Endothelial cell (in vitro differentiated cells): ENCODE data around the gene KTN1. TPM values are rescaled to one million over a fixed set of nuclear protein-coding genes. Genes with fewer than 3 reads are reported as not detected.

Experiments used
- DNase-seq: peaks from one replicate; pipeline ENCODE4 v3.0.0; 2021; ENCODE audit warnings: low spot score
- H3K27ac Mint-ChIP-seq: one replicate; pipeline ENCODE4 v1.8.0; 2021; ENCODE audit warnings: mixed read lengths, inconsistent platforms; ENCODE audit not compliant: unreplicated experiment
- H3K27me3 Mint-ChIP-seq: one replicate; pipeline ENCODE4 v1.8.0; 2021; ENCODE audit warnings: mild to moderate bottlenecking, moderate library complexity, mixed read lengths, inconsistent platforms; ENCODE audit not compliant: unreplicated experiment
- H3K36me3 Mint-ChIP-seq: one replicate; pipeline ENCODE4 v1.8.0; 2021; ENCODE audit warnings: mild to moderate bottlenecking, low read depth, mixed read lengths, inconsistent platforms; ENCODE audit not compliant: unreplicated experiment
- H3K4me1 Mint-ChIP-seq: one replicate; pipeline ENCODE4 v1.8.0; 2021; ENCODE audit warnings: mild to moderate bottlenecking, mixed read lengths, inconsistent platforms; ENCODE audit not compliant: unreplicated experiment
- H3K4me3 Mint-ChIP-seq: one replicate; pipeline ENCODE4 v1.8.0; 2021; ENCODE audit warnings: mild to moderate bottlenecking, mixed read lengths, inconsistent platforms; ENCODE audit not compliant: unreplicated experiment
- H3K9me3 Mint-ChIP-seq: one replicate; pipeline ENCODE4 v1.8.0; 2021; ENCODE audit warnings: mixed read lengths, inconsistent platforms; ENCODE audit not compliant: unreplicated experiment
- total RNA-seq: library from RNA; stranded (reverse); fragmentation: NEBNext Ultra II Directional; extraction: Animal tissue kit (Norgen Biotek cat#: 25700); gene quantifications from one replicate; pipeline ENCODE4 v1.2.1, GENCODE V29; 2021; ENCODE audit not compliant: unreplicated experiment
- TF ChIP-seq, protein P1 (sequence below): fragments of 200-600 bp; sonication (generic); IDR thresholded peaks from one replicate; pipeline ENCODE4 v1.5.0; 2021; ENCODE audit warnings: antibody characterized with exemption; ENCODE audit not compliant: unreplicated experiment

KTN1 gene
- total RNA-seq, 1 donor from 2014 or later, result 220 TPM

DNA sequence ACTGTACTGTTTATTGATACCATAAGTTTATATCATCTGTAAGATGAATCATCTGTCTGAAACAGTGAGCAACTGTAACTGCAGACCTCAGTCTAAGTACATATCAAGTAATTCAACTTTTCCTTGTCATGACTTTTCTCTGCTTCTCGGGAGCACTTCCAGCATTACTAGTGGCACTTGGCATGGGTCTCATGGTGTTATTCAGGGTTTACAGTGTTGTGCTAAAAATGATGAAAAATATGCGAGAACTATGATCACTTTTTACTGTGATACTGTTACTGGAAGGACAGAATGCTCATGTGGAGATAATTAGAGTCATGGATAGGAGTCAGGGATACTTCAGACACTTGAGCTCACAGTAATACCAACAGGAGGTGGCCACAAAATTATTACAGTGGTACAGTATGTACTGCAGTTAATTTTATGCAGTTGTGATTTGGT is 8.3 kb downstream of the KTN1 start:
- TF ChIP-seq, protein P1, sequence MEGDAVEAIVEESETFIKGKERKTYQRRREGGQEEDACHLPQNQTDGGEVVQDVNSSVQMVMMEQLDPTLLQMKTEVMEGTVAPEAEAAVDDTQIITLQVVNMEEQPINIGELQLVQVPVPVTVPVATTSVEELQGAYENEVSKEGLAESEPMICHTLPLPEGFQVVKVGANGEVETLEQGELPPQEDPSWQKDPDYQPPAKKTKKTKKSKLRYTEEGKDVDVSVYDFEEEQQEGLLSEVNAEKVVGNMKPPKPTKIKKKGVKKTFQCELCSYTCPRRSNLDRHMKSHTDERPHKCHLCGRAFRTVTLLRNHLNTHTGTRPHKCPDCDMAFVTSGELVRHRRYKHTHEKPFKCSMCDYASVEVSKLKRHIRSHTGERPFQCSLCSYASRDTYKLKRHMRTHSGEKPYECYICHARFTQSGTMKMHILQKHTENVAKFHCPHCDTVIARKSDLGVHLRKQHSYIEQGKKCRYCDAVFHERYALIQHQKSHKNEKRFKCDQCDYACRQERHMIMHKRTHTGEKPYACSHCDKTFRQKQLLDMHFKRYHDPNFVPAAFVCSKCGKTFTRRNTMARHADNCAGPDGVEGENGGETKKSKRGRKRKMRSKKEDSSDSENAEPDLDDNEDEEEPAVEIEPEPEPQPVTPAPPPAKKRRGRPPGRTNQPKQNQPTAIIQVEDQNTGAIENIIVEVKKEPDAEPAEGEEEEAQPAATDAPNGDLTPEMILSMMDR, result no peak
- no peak for DNase-seq
- Mint-ChIP-seq H3K4me1 (peaks cover 12% of the 10 kb centered on the region), H3K27ac (no peak overlapping the region), H3K4me3 (no peak overlapping the region), H3K36me3 (no peaks in the 10 kb centered on the region), H3K9me3 (no peaks in the 10 kb centered on the region), H3K27me3 (no peaks in the 10 kb centered on the region)

DNA sequence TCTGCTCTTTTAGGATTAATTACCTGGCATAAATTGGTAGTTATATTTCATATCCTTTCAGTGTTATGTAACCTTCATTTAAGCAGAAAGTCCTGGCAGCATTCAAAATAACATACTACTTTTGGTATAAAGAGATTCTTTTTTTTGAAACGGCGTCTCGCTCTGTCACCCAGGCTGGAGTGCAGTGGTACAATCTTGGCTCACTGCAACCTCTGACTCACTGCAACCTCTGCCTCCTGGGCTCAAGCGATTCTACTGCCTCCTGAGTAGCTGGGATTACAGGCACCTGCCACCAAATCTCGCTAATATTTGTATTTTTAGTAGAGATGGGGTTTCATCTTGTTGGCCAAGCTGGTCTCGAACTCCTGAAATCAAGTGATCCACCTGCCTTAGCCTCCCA is 9.2 kb downstream of the KTN1 start:
- TF ChIP-seq, protein P1, result no peak
- Mint-ChIP-seq H3K36me3 (no peaks in the 10 kb centered on the region), H3K4me3 (no peak overlapping the region), H3K9me3 (no peaks in the 10 kb centered on the region), H3K27me3 (no peaks in the 10 kb centered on the region), H3K4me1 (peaks cover 17% of the 10 kb centered on the region), H3K27ac (no peak overlapping the region)
- no peak for DNase-seq

DNA sequence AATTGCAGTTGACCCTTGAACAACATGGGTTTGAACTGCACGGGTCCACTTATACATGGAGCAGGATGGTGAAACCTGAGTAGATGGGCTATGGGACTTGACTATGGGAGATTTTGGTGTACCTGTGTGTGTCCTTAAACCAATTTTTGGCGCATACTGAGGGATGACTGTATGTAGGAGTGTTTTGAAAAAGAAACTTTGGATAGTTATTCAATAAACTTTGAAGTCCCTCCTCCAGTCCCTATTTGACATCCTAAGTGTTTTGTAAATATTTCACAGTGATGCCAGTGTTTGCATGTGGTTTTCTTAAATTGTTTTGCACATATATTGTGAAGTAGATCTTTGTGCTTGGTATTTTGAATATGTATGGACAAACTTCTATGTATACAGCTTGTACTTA is 12.4 kb downstream of the KTN1 start:
- Mint-ChIP-seq H3K4me1 (peaks cover 17% of the 10 kb centered on the region), H3K27ac (peak overlapping the region; percentile 16), H3K9me3 (no peaks in the 10 kb centered on the region), H3K36me3 (no peaks in the 10 kb centered on the region), H3K4me3 (no peak overlapping the region), H3K27me3 (no peaks in the 10 kb centered on the region)
- TF ChIP-seq, protein P1, result no peak
- no peak for DNase-seq

DNA sequence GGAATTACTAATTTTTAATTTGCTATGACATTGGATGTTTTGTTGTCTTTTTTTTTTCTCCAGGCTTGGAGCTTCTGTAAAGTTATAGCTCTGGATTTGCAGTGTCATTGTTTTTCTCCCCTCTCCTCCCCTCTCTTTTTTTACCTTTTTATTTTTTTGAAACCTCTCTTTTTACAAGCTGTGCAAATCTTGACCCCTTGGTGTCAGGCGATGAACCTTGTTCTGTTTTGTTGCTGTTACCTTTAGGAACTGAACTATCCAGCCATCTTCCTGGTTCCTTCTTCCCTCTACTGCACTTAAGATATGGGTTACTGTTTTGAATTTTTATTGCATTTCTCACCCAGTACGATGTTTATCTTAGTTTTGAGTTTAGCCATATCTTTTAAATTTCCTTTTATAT is 13.7 kb downstream of the KTN1 start:
- no peak for DNase-seq
- H3K9me3 Mint-ChIP-seq, result no peaks in the 10 kb centered on the region
- TF ChIP-seq, protein P1, result no peak
- peak overlapping the region; percentile 11 for H3K27ac Mint-ChIP-seq
- peaks cover 17% of the 10 kb centered on the region for H3K4me1 Mint-ChIP-seq
- no peak overlapping the region for H3K4me3 Mint-ChIP-seq
- H3K36me3 Mint-ChIP-seq, result no peaks in the 10 kb centered on the region
- no peaks in the 10 kb centered on the region for H3K27me3 Mint-ChIP-seq

DNA sequence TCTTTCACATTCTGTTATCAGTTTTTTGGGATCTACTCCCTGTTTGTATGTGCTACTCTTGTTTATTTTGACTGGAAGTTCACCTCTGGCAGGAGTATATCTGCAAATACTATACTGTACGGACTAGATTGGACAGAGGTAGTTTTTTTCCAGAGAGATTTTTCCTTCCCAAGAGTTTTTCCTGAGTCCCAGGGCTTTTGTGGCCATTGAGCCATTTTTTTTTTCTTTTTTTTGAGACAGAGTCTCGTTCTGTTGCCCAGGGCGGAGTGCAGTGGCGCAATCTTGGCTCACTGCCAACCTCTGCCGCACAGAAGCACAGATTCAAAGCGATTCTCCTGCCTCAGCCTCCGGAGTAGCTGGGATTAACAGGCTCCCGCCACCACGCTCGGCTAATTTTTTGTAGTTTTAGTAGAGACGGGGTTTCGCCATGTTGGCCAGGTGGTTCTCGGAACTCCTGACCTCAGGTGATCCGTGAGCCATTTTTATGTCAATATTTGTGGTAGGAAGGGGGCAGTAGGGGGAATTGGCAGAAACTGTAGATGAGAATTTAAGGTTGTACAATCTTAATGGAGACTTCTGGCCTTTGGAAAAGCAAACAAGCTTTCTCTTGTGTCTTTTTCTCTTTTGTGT is 19.4 kb downstream of the KTN1 start:
- Mint-ChIP-seq H3K27ac (peak overlapping the region; percentile 72), H3K4me3 (no peak overlapping the region), H3K27me3 (no peaks in the 10 kb centered on the region), H3K9me3 (no peaks in the 10 kb centered on the region), H3K36me3 (no peaks in the 10 kb centered on the region), H3K4me1 (peaks cover 17% of the 10 kb centered on the region)
- TF ChIP-seq, protein P1, result no peak
- no peak for DNase-seq
